Osteoblast (primary cell): ENCODE measurements around the gene MRPL21. TPM values are rescaled to one million over a fixed set of nuclear protein-coding genes. Genes with fewer than 3 reads are reported as not detected.

ENCODE experiments used
- DNase-seq: peaks from one replicate; pipeline ENCODE4 v3.0.0; 2011; ENCODE audit warnings: low spot score, mixed read lengths; ENCODE audit not compliant: insufficient read length; ENCODE audit errors: missing footprints
- H2AFZ ChIP-seq: 2 replicates; pipeline ENCODE4 v1.6.0; 2011; ENCODE audit warnings: mild to moderate bottlenecking, low read length
- H3K27ac ChIP-seq: 2 replicates; pipeline ENCODE4 v1.5.1; 2011; ENCODE audit warnings: mild to moderate bottlenecking, low read depth, low read length, moderate library complexity
- H3K27me3 ChIP-seq: 2 replicates; pipeline ENCODE4 v1.6.0; 2012; ENCODE audit warnings: mild to moderate bottlenecking, control low read depth, inconsistent platforms, low read length, moderate library complexity; ENCODE audit not compliant: insufficient read depth
- H3K36me3 ChIP-seq: 2 replicates; pipeline ENCODE4 v1.5.1; 2011; ENCODE audit warnings: mild to moderate bottlenecking, low read length, control low read depth, moderate library complexity; ENCODE audit not compliant: insufficient read depth
- H3K4me1 ChIP-seq: 2 replicates; pipeline ENCODE4 v1.5.1; 2011; ENCODE audit warnings: mild to moderate bottlenecking, low read length, control low read depth, moderate library complexity; ENCODE audit not compliant: insufficient read depth
- H3K4me2 ChIP-seq: 2 replicates; pipeline ENCODE4 v1.6.0; 2011; ENCODE audit warnings: mild to moderate bottlenecking, low read length; ENCODE audit not compliant: insufficient read depth
- H3K4me3 ChIP-seq: fragments of 200-600 bp; sonication (generic); 3 replicates; pipeline ENCODE4 v1.5.1; 2012; ENCODE audit warnings: mild to moderate bottlenecking, low read length, inconsistent platforms; ENCODE audit not compliant: insufficient read depth
- H3K79me2 ChIP-seq: 2 replicates; pipeline ENCODE4 v1.6.0; 2012; ENCODE audit warnings: mild to moderate bottlenecking, low read length, control low read depth, inconsistent platforms; ENCODE audit not compliant: insufficient read depth
- H3K9me3 ChIP-seq: 2 replicates; pipeline ENCODE4 v1.5.1; 2011; ENCODE audit warnings: low read depth, low read length, control low read depth
- H4K20me1 ChIP-seq: 2 replicates; pipeline ENCODE4 v1.6.0; 2012; ENCODE audit warnings: mild to moderate bottlenecking, low read length, control low read depth; ENCODE audit not compliant: insufficient read depth
- CTCF ChIP-seq: IDR thresholded peaks from 2 replicates; pipeline ENCODE4 v1.5.1; 2011; ENCODE audit warnings: mild to moderate bottlenecking, low read depth, low read length, moderate library complexity; ENCODE audit errors: extremely low read depth
- total RNA-seq: library from RNA; depleted of rRNA; stranded (reverse); fragments of >200 nt; gene quantifications from 2 replicates; pipeline ENCODE4 v1.2.3, GENCODE V29; 2012

MRPL21 gene
- total RNA-seq, 1 donor = 51.0 TPM

GRCh38 chr11:68854273-68854958, 49.2 kb downstream of the MRPL21 start:
- Histone ChIP-seq H4K20me1 (no peaks in the 10 kb centered on the region), H3K79me2 (no peaks in the 10 kb centered on the region), H3K4me3 (no peak overlapping the region), H3K4me2 (no peak overlapping the region), H3K27ac (no peak overlapping the region), H3K36me3 (no peaks in the 10 kb centered on the region), H3K4me1 (peaks cover 7% of the 10 kb centered on the region), H2AFZ (no peak overlapping the region), H3K9me3 (no peaks in the 10 kb centered on the region), H3K27me3 (peaks cover 25% of the 10 kb centered on the region)
- no peak for TF ChIP-seq CTCF
- DNase-seq = peak; percentile 77

- Histone ChIP-seq H3K36me3 (no peaks in the 10 kb centered on the region), H3K4me3 (no peak overlapping the region), H3K9me3 (no peaks in the 10 kb centered on the region)
Observed at GRCh38 chr11:68852628-68853027, 51.0 kb downstream of the MRPL21 start.

GRCh38 chr11:68848429-68848828, 55.2 kb downstream of the MRPL21 start:
- TF ChIP-seq CTCF = no peak
- Histone ChIP-seq H3K79me2 (no peaks in the 10 kb centered on the region), H3K9me3 (no peaks in the 10 kb centered on the region), H3K4me3 (no peak overlapping the region), H3K27me3 (peaks cover 19% of the 10 kb centered on the region), H2AFZ (no peak overlapping the region), H3K4me1 (peaks cover 3% of the 10 kb centered on the region), H3K36me3 (no peaks in the 10 kb centered on the region), H4K20me1 (no peaks in the 10 kb centered on the region), H3K4me2 (no peak overlapping the region), H3K27ac (no peak overlapping the region)
- no peak for DNase-seq

More at GRCh38 chr11:68852628-68853027, 51.0 kb downstream of the MRPL21 start:
- peaks cover 25% of the 10 kb centered on the region for H3K27me3 ChIP-seq
- no peak for TF ChIP-seq CTCF
- no peaks in the 10 kb centered on the region for H3K79me2 ChIP-seq
- H3K4me1 ChIP-seq = peaks cover 7% of the 10 kb centered on the region
- no peaks in the 10 kb centered on the region for H4K20me1 ChIP-seq
- no peak overlapping the region for H2AFZ ChIP-seq
- H3K4me2 ChIP-seq = no peak overlapping the region
- no peak overlapping the region for H3K27ac ChIP-seq
- DNase-seq = no peak

- Histone ChIP-seq H3K9me3 (no peaks in the 10 kb centered on the region), H3K36me3 (no peaks in the 10 kb centered on the region), H3K4me2 (no peak overlapping the region), H4K20me1 (no peaks in the 10 kb centered on the region), H2AFZ (no peak overlapping the region), H3K4me3 (no peak overlapping the region), H3K79me2 (no peaks in the 10 kb centered on the region), H3K27me3 (peaks cover 11% of the 10 kb centered on the region), H3K4me1 (peaks cover 12% of the 10 kb centered on the region), H3K27ac (no peak overlapping the region)
- no peak for TF ChIP-seq CTCF
- no peak for DNase-seq
Observed at GRCh38 chr11:68847395-68847794, 56.2 kb downstream of the MRPL21 start.
